ENCODE data around the gene BRD4.

Gene BRD4

GRCh38 chr19:15247107-15248014 is 85.0 kb downstream of the BRD4 start:
- peaks cover 90% of the 10 kb centered on the region for H4K20me1 ChIP-seq (ENCODE audit: insufficient read depth, low read length)

GRCh38 chr19:15246198-15246481 is 86.2 kb downstream of the BRD4 start:
- peaks cover 44% of the 10 kb centered on the region for H3K79me2 ChIP-seq (ENCODE audit: insufficient read depth, low read length)
- no peaks in the 10 kb centered on the region for H3K9me3 ChIP-seq (ENCODE audit: insufficient read depth, low read length, severe bottlenecking)
- H3K9ac ChIP-seq (ENCODE audit: low read depth, low read length): no peak overlapping the region
- H3K4me1 ChIP-seq (ENCODE audit: insufficient read depth, low read length): no peaks in the 10 kb centered on the region
- no peak overlapping the region for H3K4me2 ChIP-seq (ENCODE audit: insufficient read depth, low read length)
- H4K20me1 ChIP-seq (ENCODE audit: insufficient read depth, low read length): peaks cover 89% of the 10 kb centered on the region
- TF ChIP-seq CTCF (IDR thresholded peaks at IDR 0.05; ENCODE audit: borderline replicate concordance, extremely low read depth, low read length, poor library complexity, severe bottlenecking): no peak
- no peak for TF ChIP-seq EZH2 (IDR thresholded peaks at IDR 0.05; ENCODE audit: borderline replicate concordance, low read depth, low read length, severe bottlenecking)
- H3K4me3 ChIP-seq (ENCODE audit: low read depth in 1 of 2, low read length in 2 of 2): no peak overlapping the region
- ATAC-seq (ENCODE audit: insufficient read depth, low read depth) (no peak), DNase-seq (no peak)
- no peak overlapping the region for H2AFZ ChIP-seq (ENCODE audit: low read depth, low read length)
- no peaks in the 10 kb centered on the region for H3K27me3 ChIP-seq (ENCODE audit: insufficient read depth, low read length, poor library complexity)
- H3K36me3 ChIP-seq (ENCODE audit: insufficient read depth, low read length): peaks cover 95% of the 10 kb centered on the region
- H3K27ac ChIP-seq (ENCODE audit: low read length): no peak overlapping the region

More at GRCh38 chr19:15247107-15248014, 85.0 kb downstream of the BRD4 start:
- Histone ChIP-seq H3K4me3 (ENCODE audit: low read depth in 1 of 2, low read length in 2 of 2) (no peak overlapping the region), H3K79me2 (ENCODE audit: insufficient read depth, low read length) (peaks cover 56% of the 10 kb centered on the region), H3K36me3 (ENCODE audit: insufficient read depth, low read length) (peaks cover 95% of the 10 kb centered on the region), H3K9ac (ENCODE audit: low read depth, low read length) (no peak overlapping the region), H3K4me1 (ENCODE audit: insufficient read depth, low read length) (no peaks in the 10 kb centered on the region), H3K27ac (ENCODE audit: low read length) (no peak overlapping the region), H3K27me3 (ENCODE audit: insufficient read depth, low read length, poor library complexity) (no peaks in the 10 kb centered on the region), H3K9me3 (ENCODE audit: insufficient read depth, low read length, severe bottlenecking) (no peaks in the 10 kb centered on the region), H3K4me2 (ENCODE audit: insufficient read depth, low read length) (no peak overlapping the region), H2AFZ (ENCODE audit: low read depth, low read length) (no peak overlapping the region)
- no peak for TF ChIP-seq EZH2 (IDR thresholded peaks at IDR 0.05; ENCODE audit: borderline replicate concordance, low read depth, low read length, severe bottlenecking)
- no peak for TF ChIP-seq CTCF (IDR thresholded peaks at IDR 0.05; ENCODE audit: borderline replicate concordance, extremely low read depth, low read length, poor library complexity, severe bottlenecking)
- DNase-seq (no peak), ATAC-seq (ENCODE audit: insufficient read depth, low read depth) (no peak)

- peaks cover 95% of the 10 kb centered on the region for H3K36me3 ChIP-seq (ENCODE audit: insufficient read depth, low read length)
- no peak overlapping the region for H3K9ac ChIP-seq (ENCODE audit: low read depth, low read length)
- H3K4me3 ChIP-seq (ENCODE audit: low read depth in 1 of 2, low read length in 2 of 2): no peak overlapping the region
- peaks cover 87% of the 10 kb centered on the region for H4K20me1 ChIP-seq (ENCODE audit: insufficient read depth, low read length)
- TF ChIP-seq EZH2 (IDR thresholded peaks at IDR 0.05; ENCODE audit: borderline replicate concordance, low read depth, low read length, severe bottlenecking) (no peak), CTCF (IDR thresholded peaks at IDR 0.05; ENCODE audit: borderline replicate concordance, extremely low read depth, low read length, poor library complexity, severe bottlenecking) (no peak)
- H3K4me1 ChIP-seq (ENCODE audit: insufficient read depth, low read length): no peaks in the 10 kb centered on the region
- H3K9me3 ChIP-seq (ENCODE audit: insufficient read depth, low read length, severe bottlenecking): no peaks in the 10 kb centered on the region
- no peak overlapping the region for H3K4me2 ChIP-seq (ENCODE audit: insufficient read depth, low read length)
- H3K79me2 ChIP-seq (ENCODE audit: insufficient read depth, low read length): peaks cover 39% of the 10 kb centered on the region
- no peak overlapping the region for H3K27ac ChIP-seq (ENCODE audit: low read length)
- DNase-seq (no peak), ATAC-seq (ENCODE audit: insufficient read depth, low read depth) (no peak)
- no peak overlapping the region for H2AFZ ChIP-seq (ENCODE audit: low read depth, low read length)
- H3K27me3 ChIP-seq (ENCODE audit: insufficient read depth, low read length, poor library complexity): no peaks in the 10 kb centered on the region
These were observed 86.8 kb downstream of the BRD4 start for GRCh38 chr19:15245370-15246197.

Measured in DND-41 (cell line).